Naive thymus-derived CD4-positive, alpha-beta T cell (primary cell): ENCODE measurements around the gene SCN3A. TPM values are rescaled to one million over a fixed set of nuclear protein-coding genes. Genes with fewer than 3 reads are reported as not detected.

Experiments used
- ATAC-seq: fragments of 150-1000 bp; cut with Tn5 transposase; 2 replicates; pipeline ENCODE4 v1.10.0; 2021; ENCODE audit warnings: mild to moderate bottlenecking, moderate library complexity
- CTCF ChIA-PET: fragments of 350-600 bp; sonication (Branson Sonifier 250); formaldehyde crosslinking; loops from one replicate; lab custom pipeline; 2021; ENCODE audit warnings: antibody characterized with exemption; lab: Charles Lee
- POLR2A ChIA-PET: fragments of 350-600 bp; sonication (Branson Sonifier 250); formaldehyde crosslinking; loops from one replicate; lab custom pipeline; 2021; ENCODE audit warnings: antibody characterized with exemption, inconsistent platforms; lab: Charles Lee
- DNase-seq, 9 donors: peaks; one replicate each; pipeline versions ENCODE4 v3.0.0 to v3.0.0-alpha.2; 2020 to 2022; ENCODE audit warnings: mixed read lengths in 1 of 9
- H3K27ac ChIP-seq: one replicate; pipeline ENCODE4 v1.7.0; 2013; ENCODE audit warnings: mild to moderate bottlenecking, low read depth, low read length, moderate library complexity
- H3K27me3 ChIP-seq, 2 donors: one replicate each; pipeline ENCODE4 v1.7.0; 2013; ENCODE audit warnings: low read length in 2 of 2, mild to moderate bottlenecking in 2 of 2, moderate library complexity in 2 of 2; ENCODE audit not compliant: control insufficient read depth in 2 of 2, insufficient read depth in 2 of 2
- H3K36me3 ChIP-seq, 3 experiments: 1 replicate in 2 of 3; 2 replicates in 1 of 3; pipeline ENCODE4 v1.7.0; 2013; ENCODE audit warnings: low read length in 3 of 3, mild to moderate bottlenecking in 3 of 3, moderate library complexity in 1 of 3; ENCODE audit not compliant: insufficient read depth in 3 of 3, control insufficient read depth in 2 of 3
- H3K4me1 ChIP-seq, 2 donors: one replicate each; pipeline ENCODE4 v1.7.0; 2013; ENCODE audit warnings: low read length in 2 of 2, mild to moderate bottlenecking in 2 of 2, moderate library complexity in 1 of 2; ENCODE audit not compliant: control insufficient read depth in 2 of 2, insufficient read depth in 2 of 2
- H3K4me3 ChIP-seq: 2 replicates; pipeline ENCODE4 v1.7.0; 2013; ENCODE audit warnings: mild to moderate bottlenecking, low read length
- H3K9me3 ChIP-seq, 3 experiments: 1 replicate in 2 of 3; 2 replicates in 1 of 3; pipeline ENCODE4 v1.7.0; 2013; ENCODE audit warnings: low read length in 3 of 3; ENCODE audit not compliant: control insufficient read depth in 2 of 3
- H3K27ac Mint-ChIP-seq, 9 donors: one replicate each; pipeline ENCODE4 v1.8.0; 2020 to 2022; ENCODE audit warnings: mixed read lengths in 9 of 9, mild to moderate bottlenecking in 8 of 9, moderate library complexity in 5 of 9, inconsistent platforms in 2 of 9
- H3K27me3 Mint-ChIP-seq, 5 donors: one replicate each; pipeline ENCODE4 v1.8.0; 2021 to 2022; ENCODE audit warnings: mixed read lengths in 5 of 5, mild to moderate bottlenecking in 1 of 5
- H3K36me3 Mint-ChIP-seq, 5 donors: one replicate each; pipeline ENCODE4 v1.8.0; 2020 to 2022; ENCODE audit warnings: mixed read lengths in 5 of 5, mild to moderate bottlenecking in 3 of 5, inconsistent platforms in 1 of 5
- H3K4me1 Mint-ChIP-seq, 7 donors: one replicate each; pipeline ENCODE4 v1.8.0; 2020 to 2022; ENCODE audit warnings: mixed read lengths in 7 of 7, mild to moderate bottlenecking in 3 of 7, inconsistent platforms in 1 of 7
- H3K4me3 Mint-ChIP-seq, 10 donors: one replicate each; pipeline ENCODE4 v1.8.0; 2020 to 2022; ENCODE audit warnings: mild to moderate bottlenecking in 10 of 10, mixed read lengths in 10 of 10, moderate library complexity in 6 of 10, inconsistent platforms in 2 of 10
- H3K9me3 Mint-ChIP-seq, 11 donors: one replicate each; pipeline ENCODE4 v1.8.0; 2020 to 2022; ENCODE audit warnings: mixed read lengths in 11 of 11, mild to moderate bottlenecking in 4 of 11, inconsistent platforms in 1 of 11, moderate library complexity in 1 of 11
- intact Hi-C, 2 donors: fragments of 100-400 bp; cut with micrococcal nuclease; formaldehyde crosslinking; loops; one replicate each; pipeline ENCODE4 v1.15.1; 2023
- polyA plus RNA-seq, 2 donors: library from polyadenylated mRNA; unstranded; fragments of 300-500 nt; fragmentation: Illumina TruSeq; gene quantifications; one replicate each; pipeline ENCODE4 v1.2.3, GENCODE V29; 2021
- total RNA-seq, 6 experiments: library from RNA in 5 of 6; stranded (reverse) in 5 of 6; gene quantifications; 1 replicate in 5 of 6; 2 replicates in 1 of 6; pipeline ENCODE4 v1.2.3 and lab custom pipeline; 2021 to 2026

Gene SCN3A
- total and polyA plus RNA-seq, 7 experiments from 2014 or later, result 0.02 to 0.64 (median 0.14) TPM; not detected in 3

DNA sequence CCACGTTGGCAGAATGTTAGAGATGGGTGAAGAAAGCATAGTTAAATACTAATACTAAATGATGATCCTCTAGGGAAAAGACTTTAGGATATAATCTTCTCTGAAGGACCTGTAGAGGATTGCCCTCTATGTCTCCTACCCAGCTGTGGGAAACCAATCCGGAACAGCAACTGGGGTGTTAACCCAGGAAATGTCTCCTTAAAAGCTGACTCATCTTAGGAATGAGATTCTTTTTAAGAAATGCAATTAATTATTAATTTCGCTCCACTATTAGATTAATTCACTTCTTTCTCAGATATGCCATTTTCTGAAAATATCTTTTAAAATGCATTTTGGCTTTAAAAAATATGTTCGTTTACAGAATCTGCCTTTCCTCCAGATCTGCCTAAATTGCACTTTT is 7.4 kb downstream of the SCN3A start:
- Mint-ChIP-seq H3K27me3 (peaks cover 0 to 11% (median 8%) of the 10 kb centered on the region in 5 donors), H3K4me1 (no peaks in the 10 kb centered on the region), H3K9me3 (peaks cover 0 to under 1% (median 0%) of the 10 kb centered on the region in 11 donors), H3K4me3 (no peak overlapping the region), H3K27ac (no peak overlapping the region), H3K36me3 (no peaks in the 10 kb centered on the region)
- no peaks in the 10 kb centered on the region for H3K4me1 ChIP-seq
- H3K36me3 ChIP-seq, result no peaks in the 10 kb centered on the region
- no peaks in the 10 kb centered on the region for H3K27me3 ChIP-seq
- intact Hi-C loops, result no loop called here
- no peaks in the 10 kb centered on the region for H3K9me3 ChIP-seq
- DNase-seq (no peak), ATAC-seq (no peak)
- H3K27ac ChIP-seq, result no peak overlapping the region
- H3K4me3 ChIP-seq, result no peak overlapping the region
- CTCF ChIA-PET, result no interaction called here
- POLR2A ChIA-PET, result no interaction called here

DNA sequence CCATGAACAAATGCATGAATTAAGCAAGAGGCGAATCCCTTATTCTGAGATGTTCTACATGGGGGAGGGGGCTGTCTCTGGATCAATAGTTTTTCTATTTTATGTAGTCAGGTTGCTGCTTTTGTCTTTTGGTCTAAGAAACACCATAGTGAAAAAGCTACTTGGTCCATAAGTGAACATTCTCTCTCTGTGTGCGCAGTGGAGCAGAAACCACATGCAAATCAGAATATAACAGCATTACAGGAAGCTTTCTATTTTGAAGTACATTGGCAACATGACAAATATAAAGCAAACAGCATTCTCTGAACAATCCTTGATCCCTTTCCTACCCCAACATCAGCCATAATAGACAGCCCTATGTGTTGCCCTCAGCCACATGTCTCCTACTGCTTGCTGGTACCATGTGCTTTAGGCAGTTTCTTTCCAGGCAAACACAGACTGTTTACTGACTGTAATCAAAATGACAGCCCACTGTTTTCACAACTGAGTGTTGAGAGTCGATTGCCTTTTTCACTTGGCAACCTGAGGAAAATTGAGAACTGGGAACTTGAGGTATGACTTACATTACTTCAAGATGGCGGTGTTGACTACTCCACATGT is 10.6 kb downstream of the SCN3A start:
- no peak overlapping the region for H3K4me3 Mint-ChIP-seq
- no peaks in the 10 kb centered on the region for H3K4me1 ChIP-seq
- no peaks in the 10 kb centered on the region for H3K27me3 ChIP-seq
- CTCF ChIA-PET, result no interaction called here
- no peaks in the 10 kb centered on the region for H3K36me3 Mint-ChIP-seq
- POLR2A ChIA-PET, result no interaction called here
- no peaks in the 10 kb centered on the region for H3K9me3 ChIP-seq
- intact Hi-C loops, result no loop called here
- H3K27ac Mint-ChIP-seq, result no peak overlapping the region
- H3K27me3 Mint-ChIP-seq, result peaks cover 0 to 13% (median 6%) of the 10 kb centered on the region in 5 donors
- H3K9me3 Mint-ChIP-seq, result peaks cover 0 to 4% (median 0%) of the 10 kb centered on the region in 11 donors
- no peak overlapping the region for H3K4me3 ChIP-seq
- no peaks in the 10 kb centered on the region for H3K4me1 Mint-ChIP-seq
- no peaks in the 10 kb centered on the region for H3K36me3 ChIP-seq
- DNase-seq, result no peak
- ATAC-seq, result no peak
- no peak overlapping the region for H3K27ac ChIP-seq

DNA sequence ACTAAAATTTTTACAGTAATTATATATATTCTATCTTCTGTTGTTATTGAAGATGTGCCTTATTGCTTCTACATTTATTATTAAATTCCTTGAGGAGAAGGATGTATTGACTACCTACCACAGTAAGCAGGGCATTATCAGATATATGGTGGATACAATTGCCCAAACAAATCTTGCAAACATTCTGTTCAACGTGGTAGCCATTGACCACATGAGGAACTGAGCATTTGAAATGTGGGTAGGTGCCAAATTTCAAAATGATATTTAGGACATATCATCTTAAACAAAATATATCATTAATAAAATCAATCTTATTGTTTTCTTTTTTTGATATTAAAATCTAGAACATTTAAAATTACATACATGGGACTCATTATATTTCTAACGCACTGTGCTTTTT is 11.1 kb downstream of the SCN3A start:
- CTCF ChIA-PET, result no interaction called here
- H3K27ac ChIP-seq, result no peak overlapping the region
- no peaks in the 10 kb centered on the region for H3K9me3 ChIP-seq
- intact Hi-C loops, result no loop called here
- no peaks in the 10 kb centered on the region for H3K27me3 ChIP-seq
- H3K4me1 Mint-ChIP-seq, result no peaks in the 10 kb centered on the region
- DNase-seq (no peak), ATAC-seq (no peak)
- H3K4me1 ChIP-seq, result no peaks in the 10 kb centered on the region
- H3K4me3 ChIP-seq, result no peak overlapping the region
- no peaks in the 10 kb centered on the region for H3K36me3 Mint-ChIP-seq
- peaks cover 0 to 4% (median 0%) of the 10 kb centered on the region in 11 donors for H3K9me3 Mint-ChIP-seq
- no peaks in the 10 kb centered on the region for H3K36me3 ChIP-seq
- no peak overlapping the region for H3K4me3 Mint-ChIP-seq
- H3K27me3 Mint-ChIP-seq, result peaks cover 0 to 13% (median 4%) of the 10 kb centered on the region in 5 donors
- POLR2A ChIA-PET, result no interaction called here
- no peak overlapping the region for H3K27ac Mint-ChIP-seq

DNA sequence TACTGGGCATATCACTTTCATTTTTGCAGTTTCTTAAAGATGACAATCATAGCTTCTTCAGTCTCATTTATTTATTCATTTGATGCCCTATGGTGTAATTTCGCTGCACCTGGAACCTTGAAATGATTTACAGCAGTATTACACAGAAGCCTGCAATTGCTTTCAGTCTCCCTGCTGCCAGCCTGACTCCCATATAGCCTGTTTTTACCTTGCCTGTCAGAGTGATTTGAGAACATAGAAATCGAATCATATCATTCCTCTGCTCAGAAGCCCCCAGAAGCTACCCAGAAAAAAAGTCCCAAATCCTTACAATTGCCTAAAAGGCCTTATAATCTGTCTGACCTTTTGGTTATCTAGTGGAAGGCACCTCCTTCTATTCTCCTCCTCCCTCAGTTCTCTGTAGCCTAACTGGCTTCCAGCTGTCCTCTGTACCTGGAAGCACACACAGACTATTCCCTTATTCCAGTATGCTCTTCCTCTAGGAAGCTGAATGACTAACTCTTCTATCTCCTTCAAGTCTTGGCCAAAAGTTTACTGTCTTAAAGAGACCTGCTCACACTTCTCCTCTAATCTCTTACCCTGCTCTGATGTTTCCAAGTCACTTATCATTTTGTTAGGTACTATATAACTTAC is 12.6 kb downstream of the SCN3A start:
- Mint-ChIP-seq H3K9me3 (peaks cover 0 to 4% (median 0%) of the 10 kb centered on the region in 11 donors), H3K4me3 (no peak overlapping the region), H3K36me3 (no peaks in the 10 kb centered on the region), H3K27me3 (peaks cover 0 to 7% (median 0%) of the 10 kb centered on the region in 5 donors), H3K27ac (no peak overlapping the region), H3K4me1 (no peaks in the 10 kb centered on the region)
- ChIA-PET POLR2A (no interaction called here), CTCF (no interaction called here)
- Histone ChIP-seq H3K4me1 (no peaks in the 10 kb centered on the region), H3K36me3 (no peaks in the 10 kb centered on the region), H3K27me3 (no peaks in the 10 kb centered on the region), H3K9me3 (no peaks in the 10 kb centered on the region), H3K4me3 (no peak overlapping the region), H3K27ac (no peak overlapping the region)
- DNase-seq (no peak), ATAC-seq (no peak)
- intact Hi-C loops, result no loop called here

DNA sequence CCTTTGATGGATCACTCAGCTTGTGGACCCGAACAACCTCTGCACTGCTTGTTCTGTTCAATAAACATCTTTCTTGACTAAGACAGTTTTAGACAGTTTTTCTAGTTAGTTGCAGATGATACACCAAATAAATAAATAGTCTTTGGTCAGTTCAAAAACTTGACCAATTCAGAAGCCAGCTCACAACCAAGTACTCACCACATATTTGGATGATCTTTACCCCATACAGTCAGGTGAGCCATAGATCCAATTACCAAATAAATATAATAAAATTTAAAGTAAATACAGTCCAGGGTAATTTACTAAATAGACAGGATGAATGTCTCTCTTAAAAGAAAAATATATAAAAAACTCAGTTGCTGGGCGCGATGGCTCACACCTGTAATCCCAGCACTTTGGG is 18.2 kb downstream of the SCN3A start:
- no peaks in the 10 kb centered on the region for H3K36me3 ChIP-seq
- DNase-seq (no peak), ATAC-seq (no peak)
- H3K4me1 ChIP-seq, result no peaks in the 10 kb centered on the region
- no peaks in the 10 kb centered on the region for H3K9me3 ChIP-seq
- Mint-ChIP-seq H3K4me1 (no peaks in the 10 kb centered on the region), H3K9me3 (no peaks in the 10 kb centered on the region), H3K27ac (no peak overlapping the region), H3K4me3 (no peak overlapping the region), H3K36me3 (no peaks in the 10 kb centered on the region), H3K27me3 (peaks cover 0 to 3% (median 0%) of the 10 kb centered on the region in 5 donors)
- H3K27ac ChIP-seq, result no peak overlapping the region
- ChIA-PET POLR2A (no interaction called here), CTCF (no interaction called here)
- intact Hi-C loops, result no loop called here
- H3K4me3 ChIP-seq, result no peak overlapping the region
- no peaks in the 10 kb centered on the region for H3K27me3 ChIP-seq

DNA sequence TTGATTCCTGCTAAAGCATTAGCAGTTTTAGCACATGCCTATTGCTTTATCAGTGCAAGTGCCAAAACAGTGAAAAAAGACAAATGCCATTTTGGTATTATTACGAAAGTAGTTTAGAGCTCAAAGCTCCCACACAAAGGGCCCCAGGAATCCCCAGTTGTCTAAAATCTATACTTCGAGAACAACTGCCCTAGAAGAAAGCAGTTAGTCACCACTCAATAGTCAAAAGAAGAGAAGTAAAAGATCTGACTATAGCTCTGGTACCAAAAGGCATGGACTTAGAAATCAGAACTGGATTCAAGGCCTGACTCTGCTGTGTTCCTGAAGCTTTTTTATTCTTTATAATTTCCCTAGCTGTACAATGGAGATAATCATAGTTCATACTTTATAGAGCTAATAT is 21.8 kb downstream of the SCN3A start:
- no peaks in the 10 kb centered on the region for H3K27me3 ChIP-seq
- Mint-ChIP-seq H3K27ac (no peak overlapping the region), H3K4me3 (no peak overlapping the region), H3K4me1 (no peaks in the 10 kb centered on the region), H3K36me3 (no peaks in the 10 kb centered on the region), H3K27me3 (peaks cover 0 to 6% (median 0%) of the 10 kb centered on the region in 5 donors), H3K9me3 (no peaks in the 10 kb centered on the region)
- ATAC-seq, result no peak
- no peaks in the 10 kb centered on the region for H3K4me1 ChIP-seq
- no peaks in the 10 kb centered on the region for H3K36me3 ChIP-seq
- intact Hi-C loops, result no loop called here
- no peak for DNase-seq
- POLR2A ChIA-PET, result no interaction called here
- H3K27ac ChIP-seq, result no peak overlapping the region
- H3K9me3 ChIP-seq, result no peaks in the 10 kb centered on the region
- no peak overlapping the region for H3K4me3 ChIP-seq
- CTCF ChIA-PET, result no interaction called here

DNA sequence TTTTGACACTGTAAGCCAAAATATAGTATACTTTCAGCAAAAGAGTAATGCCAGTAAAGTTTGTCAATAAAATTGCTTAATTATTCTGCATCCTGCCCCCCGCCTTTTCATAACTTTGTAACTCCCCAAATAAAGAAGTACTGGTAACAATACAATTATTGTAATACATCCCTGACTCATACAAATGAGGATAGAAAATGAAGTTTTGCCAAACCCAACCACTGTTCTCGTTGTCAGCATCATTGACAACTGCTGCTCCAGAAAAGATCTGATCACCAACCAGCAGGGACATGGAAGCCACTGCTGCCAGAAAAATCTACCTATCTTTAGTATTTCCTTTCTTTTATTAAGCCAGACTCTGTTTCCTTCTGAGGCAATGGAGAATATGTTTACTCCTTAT is 27.1 kb downstream of the SCN3A start:
- H3K4me1 ChIP-seq, result no peaks in the 10 kb centered on the region
- no peak overlapping the region for H3K27ac ChIP-seq
- ChIA-PET POLR2A (no interaction called here), CTCF (no interaction called here)
- ATAC-seq (no peak), DNase-seq (no peak)
- H3K9me3 Mint-ChIP-seq, result no peaks in the 10 kb centered on the region
- H3K27me3 ChIP-seq, result no peaks in the 10 kb centered on the region
- H3K27ac Mint-ChIP-seq, result no peak overlapping the region
- H3K36me3 Mint-ChIP-seq, result no peaks in the 10 kb centered on the region
- H3K9me3 ChIP-seq, result no peaks in the 10 kb centered on the region
- intact Hi-C loops, result no loop called here
- no peaks in the 10 kb centered on the region for H3K36me3 ChIP-seq
- peaks cover 0 to 6% (median 0%) of the 10 kb centered on the region in 5 donors for H3K27me3 Mint-ChIP-seq
- no peaks in the 10 kb centered on the region for H3K4me1 Mint-ChIP-seq
- H3K4me3 ChIP-seq, result no peak overlapping the region
- H3K4me3 Mint-ChIP-seq, result no peak overlapping the region
